ENCODE measurements around the gene APBA1. TPM values are rescaled to one million over a fixed set of nuclear protein-coding genes. Genes with fewer than 3 reads are reported as not detected.

The APBA1 gene
- 0.05 and 0.34 TPM in 2 replicates for total RNA-seq
- total RNA-seq (2013), result 0.12 TPM
- 0.01 and 0.03 TPM in 2 replicates for polyA plus RNA-seq
- polyA minus RNA-seq, result 0.09 and 0.14 TPM in 2 replicates

DNA sequence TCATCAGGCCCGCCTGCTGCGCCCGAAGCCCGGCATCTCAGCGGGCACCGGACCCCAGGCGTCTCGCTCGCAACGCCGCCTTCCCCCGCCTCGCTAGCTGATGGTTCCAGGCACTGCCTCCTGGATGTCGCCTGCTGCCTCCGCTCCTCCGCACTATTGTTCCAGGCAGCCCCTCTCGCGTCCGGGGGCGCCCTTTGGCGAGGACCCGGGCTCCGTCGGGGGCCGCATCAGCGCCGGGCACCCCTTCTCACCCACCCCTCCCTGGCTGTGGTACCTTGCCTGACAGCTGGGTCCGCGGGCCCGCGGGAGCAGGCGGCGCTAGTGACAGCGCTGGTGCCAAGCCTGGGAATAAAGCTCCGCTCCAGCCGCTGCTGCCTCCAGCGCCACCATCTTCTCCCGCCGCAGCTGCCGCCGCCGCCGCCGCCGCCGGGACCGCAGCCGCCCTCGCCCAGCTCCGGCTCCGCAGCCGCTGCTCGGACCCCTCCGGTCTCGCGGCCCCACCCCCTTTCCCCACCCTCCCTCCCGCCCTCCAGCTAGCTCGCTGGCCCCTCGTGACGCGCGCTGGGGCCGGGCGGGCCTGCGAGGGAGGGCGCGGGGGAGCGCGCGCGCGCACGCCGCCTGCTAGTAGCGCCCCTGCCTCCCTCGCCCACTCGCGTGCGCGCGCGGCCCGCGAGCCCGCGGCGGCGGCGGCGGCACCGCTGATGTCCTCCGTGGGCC lies at the start of gene APBA1:
APBA1 (minus strand) TSS at position 493 of the 717 bp plus-strand sequence.
- no peaks in the 10 kb centered on the region for H3K79me2 ChIP-seq (ENCODE audit: control insufficient read depth, insufficient read depth, low read length)
- H3K27me3 ChIP-seq (replicated peaks in 1 of 4; ENCODE audit: control extremely low read depth in 1 of 4, control insufficient read depth in 3 of 4, insufficient read depth in 4 of 4, low read length in 3 of 4), result peaks cover 0 to 33% (median 15%) of the 10 kb centered on the region in 4 experiments
- H3K9ac ChIP-seq (ENCODE audit: low read length), result peak within 1 kb of the TSS; percentile 52
- POLR2A ChIA-PET, result no interaction called here
- CTCF ChIA-PET, result interaction anchor here (1.5 to 2.5 kb wide), 2 partner anchors 12 to 248 kb away, joined by 4 to 8 read pairs; no protein-coding TSS in a partner anchor
- no peaks in the 10 kb centered on the region for H3K36me3 ChIP-seq (replicated peaks in 1 of 2; ENCODE audit: control extremely low read depth in 1 of 2, control insufficient read depth in 1 of 2, extremely low read depth in 1 of 2, insufficient read depth in 2 of 2, low read length in 1 of 2)
- no peaks in the 10 kb centered on the region for H3K9me3 ChIP-seq (ENCODE audit: control extremely low read depth in 1 of 3, control insufficient read depth in 2 of 3, insufficient read depth in 1 of 3, low read length in 2 of 3)
- Mint-ChIP-seq H3K27me3 (peaks cover 41% of the 10 kb centered on the region), H3K4me1 (peaks cover 13% of the 10 kb centered on the region), H3K27ac (no peak within 1 kb of the TSS), H3K4me3 (peak within 1 kb of the TSS; percentile 87), H3K9me3 (ENCODE audit: insufficient read depth) (no peaks in the 10 kb centered on the region)
- peak within 1 kb of the TSS in 4 of 5 experiments; percentile 49 to 60 (median 54) for H3K4me3 ChIP-seq (ENCODE audit: control extremely low read depth in 1 of 5, extremely low read depth in 1 of 5, insufficient read depth in 1 of 5, low read depth in 2 of 5, low read length in 4 of 5)
- no peaks in the 10 kb centered on the region for H4K20me1 ChIP-seq (ENCODE audit: control insufficient read depth, insufficient read depth, low read length, poor library complexity, severe bottlenecking)
- H3K4me2 ChIP-seq (replicated peaks; ENCODE audit: low read depth, low read length, poor library complexity, severe bottlenecking), result peak within 1 kb of the TSS; percentile 83
- TF ChIP-seq EZH2 (IDR thresholded peaks at IDR 0.05; ENCODE audit: borderline replicate concordance, insufficient read depth, low read depth, low read length, poor library complexity, severe bottlenecking), result no peak
- no peak within 1 kb of the TSS for H3K27ac ChIP-seq (ENCODE audit: low read length in 2 of 2)
- DNase-seq (peak; percentile 35), ATAC-seq (ENCODE audit: low read depth) (peak; percentile 42)
- 1% methylated on average over 90 of the region's 92 CpGs for WGBS (ENCODE audit: insufficient coverage)
- peaks cover 13 to 14% of the 10 kb centered on the region in 2 donors for H3K4me1 ChIP-seq (ENCODE audit: control insufficient read depth in 2 of 2, insufficient read depth in 2 of 2, low read length in 2 of 2)
- peak within 1 kb of the TSS; percentile 75 for H2AFZ ChIP-seq (ENCODE audit: insufficient read depth, low read depth, low read length, poor library complexity, severe bottlenecking)
- intact Hi-C loops (cut with micrococcal nuclease), result no loop called here

DNA sequence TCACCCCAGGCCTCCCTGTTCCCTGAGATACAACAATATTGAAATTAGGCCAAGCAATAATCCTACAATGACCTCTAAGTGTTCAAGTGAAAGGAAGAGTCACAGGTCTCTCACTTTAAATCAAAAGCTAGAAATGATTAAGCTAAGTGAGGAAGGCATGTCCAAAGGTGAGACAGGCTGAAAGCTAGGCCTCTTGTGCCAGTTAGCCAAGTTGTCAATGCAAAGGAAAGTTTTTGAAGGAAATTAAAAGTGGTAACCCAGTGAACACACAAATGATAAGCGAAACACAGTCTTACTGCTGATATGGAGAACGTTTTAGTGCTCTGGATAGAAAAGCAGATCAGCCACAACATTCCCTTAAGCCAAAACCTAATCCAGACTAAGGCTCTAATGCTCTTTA lies 47.8 kb upstream of the APBA1 start:
- no peak for ATAC-seq (ENCODE audit: low read depth)
- ChIA-PET POLR2A (no interaction called here), CTCF (no interaction called here)
- Mint-ChIP-seq H3K27ac (no peak overlapping the region), H3K9me3 (ENCODE audit: insufficient read depth) (no peaks in the 10 kb centered on the region), H3K4me3 (no peak overlapping the region), H3K27me3 (no peaks in the 10 kb centered on the region), H3K4me1 (no peaks in the 10 kb centered on the region)
- DNase-seq, result no peak
- Histone ChIP-seq H3K36me3 (replicated peaks in 1 of 2; ENCODE audit: control extremely low read depth in 1 of 2, control insufficient read depth in 1 of 2, extremely low read depth in 1 of 2, insufficient read depth in 2 of 2, low read length in 1 of 2) (peaks cover 5 to 43% of the 10 kb centered on the region in 2 experiments), H3K9ac (ENCODE audit: low read length) (no peak overlapping the region), H3K27me3 (replicated peaks in 1 of 4; ENCODE audit: control extremely low read depth in 1 of 4, control insufficient read depth in 3 of 4, insufficient read depth in 4 of 4, low read length in 3 of 4) (no peaks in the 10 kb centered on the region), H3K9me3 (ENCODE audit: control extremely low read depth in 1 of 3, control insufficient read depth in 2 of 3, insufficient read depth in 1 of 3, low read length in 2 of 3) (no peaks in the 10 kb centered on the region), H3K4me3 (ENCODE audit: control extremely low read depth in 1 of 5, extremely low read depth in 1 of 5, insufficient read depth in 1 of 5, low read depth in 2 of 5, low read length in 4 of 5) (no peak overlapping the region), H4K20me1 (ENCODE audit: control insufficient read depth, insufficient read depth, low read length, poor library complexity, severe bottlenecking) (no peaks in the 10 kb centered on the region), H2AFZ (ENCODE audit: insufficient read depth, low read depth, low read length, poor library complexity, severe bottlenecking) (no peak overlapping the region), H3K27ac (ENCODE audit: low read length in 2 of 2) (no peak overlapping the region), H3K79me2 (ENCODE audit: control insufficient read depth, insufficient read depth, low read length) (no peaks in the 10 kb centered on the region), H3K4me1 (ENCODE audit: control insufficient read depth in 2 of 2, insufficient read depth in 2 of 2, low read length in 2 of 2) (no peaks in the 10 kb centered on the region), H3K4me2 (replicated peaks; ENCODE audit: low read depth, low read length, poor library complexity, severe bottlenecking) (no peak overlapping the region)
- intact Hi-C loops (cut with micrococcal nuclease), result no loop called here
- WGBS (ENCODE audit: insufficient coverage), result no CpG with 5 or more reads among the region's 2 CpGs
- no peak for TF ChIP-seq EZH2 (IDR thresholded peaks at IDR 0.05; ENCODE audit: borderline replicate concordance, insufficient read depth, low read depth, low read length, poor library complexity, severe bottlenecking)
- TF ChIP-seq, protein P1, sequence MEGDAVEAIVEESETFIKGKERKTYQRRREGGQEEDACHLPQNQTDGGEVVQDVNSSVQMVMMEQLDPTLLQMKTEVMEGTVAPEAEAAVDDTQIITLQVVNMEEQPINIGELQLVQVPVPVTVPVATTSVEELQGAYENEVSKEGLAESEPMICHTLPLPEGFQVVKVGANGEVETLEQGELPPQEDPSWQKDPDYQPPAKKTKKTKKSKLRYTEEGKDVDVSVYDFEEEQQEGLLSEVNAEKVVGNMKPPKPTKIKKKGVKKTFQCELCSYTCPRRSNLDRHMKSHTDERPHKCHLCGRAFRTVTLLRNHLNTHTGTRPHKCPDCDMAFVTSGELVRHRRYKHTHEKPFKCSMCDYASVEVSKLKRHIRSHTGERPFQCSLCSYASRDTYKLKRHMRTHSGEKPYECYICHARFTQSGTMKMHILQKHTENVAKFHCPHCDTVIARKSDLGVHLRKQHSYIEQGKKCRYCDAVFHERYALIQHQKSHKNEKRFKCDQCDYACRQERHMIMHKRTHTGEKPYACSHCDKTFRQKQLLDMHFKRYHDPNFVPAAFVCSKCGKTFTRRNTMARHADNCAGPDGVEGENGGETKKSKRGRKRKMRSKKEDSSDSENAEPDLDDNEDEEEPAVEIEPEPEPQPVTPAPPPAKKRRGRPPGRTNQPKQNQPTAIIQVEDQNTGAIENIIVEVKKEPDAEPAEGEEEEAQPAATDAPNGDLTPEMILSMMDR (IDR thresholded peaks at IDR 0.05), result no peak

All from B cell (primary cell).